DND-41 (cell line): ENCODE measurements around the gene MICA.

Experiments
- CTCF ChIP-seq: IDR thresholded peaks from 2 replicates; pipeline ENCODE4 v1.5.1; 2012; ENCODE audit warnings: borderline replicate concordance, low read length, moderate library complexity, mild to moderate bottlenecking; ENCODE audit not compliant: poor library complexity, severe bottlenecking; ENCODE audit errors: extremely low read depth
- EZH2 ChIP-seq: IDR thresholded peaks from 3 replicates; pipeline ENCODE4 v1.6.1; 2012; ENCODE audit warnings: borderline replicate concordance, low read depth, mild to moderate bottlenecking, moderate library complexity, low read length, inconsistent platforms; ENCODE audit not compliant: severe bottlenecking

GRCh38 chr6:31407699-31408098, 4.3 kb downstream of the MICA start:
- TF ChIP-seq CTCF (no peak), EZH2 (no peak)
